HS-27A (cell line): ENCODE measurements around the gene LCMT1.
"Not testable (repeated sequence)": the region's sequence is repeated elsewhere in the genome, so short reads cannot be mapped to it uniquely, and the experiment has no call there.

Source experiments
- DNase-seq: peaks from one replicate; pipeline ENCODE4 v3.0.0-alpha.2; 2012; ENCODE audit warnings: low read depth, missing footprints

Gene LCMT1

GRCh38 chr16:25095636-25096035 lies 15.9 kb upstream of the LCMT1 start:
- DNase-seq, result no peak

- peak; percentile 59 for DNase-seq
These were observed 14.1 kb upstream of the LCMT1 start for GRCh38 chr16:25097276-25097975.

GRCh38 chr16:25100511-25100910 lies 11.0 kb upstream of the LCMT1 start:
- no peak for DNase-seq

GRCh38 chr16:25106567-25107465 lies 4.7 kb upstream of the LCMT1 start:
- peak; percentile 54 for DNase-seq

GRCh38 chr16:25107466-25107792 lies 4.1 kb upstream of the LCMT1 start:
- no peak for DNase-seq

GRCh38 chr16:25108054-25108453 lies 3.5 kb upstream of the LCMT1 start:
- no peak for DNase-seq

- DNase-seq, result peak; percentile 93
These were observed 1.9 kb upstream of the LCMT1 start for GRCh38 chr16:25109643-25110042.

GRCh38 chr16:25110387-25110947 lies 1.1 kb upstream of the LCMT1 start:
- DNase-seq, result no peak

- no peak for DNase-seq
These were observed 2.6 kb downstream of the LCMT1 start for GRCh38 chr16:25114121-25114520.

GRCh38 chr16:25118851-25119578 lies 7.5 kb downstream of the LCMT1 start:
- DNase-seq, result no peak

GRCh38 chr16:25121824-25122600 lies 10.5 kb downstream of the LCMT1 start:
- no peak for DNase-seq

GRCh38 chr16:25124503-25124902 lies 13.0 kb downstream of the LCMT1 start:
- no peak for DNase-seq

GRCh38 chr16:25126086-25126666 lies 14.6 kb downstream of the LCMT1 start:
- DNase-seq, result not testable (repeated sequence)

- no peak for DNase-seq
These were observed 15.3 kb downstream of the LCMT1 start for GRCh38 chr16:25126820-25127232.

- DNase-seq, result not testable (repeated sequence)
These were observed 21.2 kb downstream of the LCMT1 start for GRCh38 chr16:25132751-25133150.

GRCh38 chr16:25134166-25134700 lies 22.7 kb downstream of the LCMT1 start:
- DNase-seq, result no peak

- no peak for DNase-seq
These were observed 23.8 kb downstream of the LCMT1 start for GRCh38 chr16:25135254-25135878.

GRCh38 chr16:25138130-25138529 lies 26.6 kb downstream of the LCMT1 start:
- DNase-seq, result no peak

GRCh38 chr16:25140459-25140858 lies 28.9 kb downstream of the LCMT1 start:
- no peak for DNase-seq

- DNase-seq, result no peak
These were observed 30.1 kb downstream of the LCMT1 start for GRCh38 chr16:25141648-25142047.
